Neural progenitor cell (in vitro differentiated cells): ENCODE results near the gene CHST13.

ENCODE experiments used
- EZH2 ChIP-seq: fragments of 200-600 bp; sonication (generic); IDR thresholded peaks from 2 replicates; pipeline ENCODE4 v1.6.1; 2017; ENCODE audit warnings: antibody characterized with exemption, mild to moderate bottlenecking, moderate library complexity
- EZH2phosphoT487 ChIP-seq: fragments of 200-600 bp; sonication (generic); IDR thresholded peaks from 2 replicates; pipeline ENCODE4 v1.6.1; 2017; ENCODE audit warnings: antibody characterized with exemption
- TF ChIP-seq, protein P1 (sequence below): fragments of 200-600 bp; sonication (generic); IDR thresholded peaks from 2 replicates; pipeline ENCODE4 v1.5.1; 2017; ENCODE audit warnings: antibody characterized with exemption, mild to moderate bottlenecking

DNA sequence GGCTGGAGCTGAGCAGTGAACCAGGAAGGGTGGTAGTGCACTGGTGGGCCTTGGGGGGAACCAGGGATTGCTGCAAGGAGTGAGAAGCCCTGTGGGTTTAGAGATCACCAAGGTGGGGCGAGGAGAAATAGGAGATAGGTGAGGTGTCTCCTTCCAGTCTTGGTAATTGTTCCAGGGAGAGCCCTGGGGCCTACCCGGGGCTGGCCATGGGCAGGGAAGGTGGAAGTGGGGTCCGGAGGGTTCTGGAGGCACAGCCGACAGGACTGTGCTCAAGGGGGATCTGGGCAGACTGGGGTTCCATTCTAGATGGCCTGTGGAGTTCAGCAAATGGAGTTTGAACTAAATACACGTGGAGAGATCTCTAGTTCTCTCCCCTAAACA lies 4.5 kb downstream of the CHST13 start:
- TF ChIP-seq, protein P1, sequence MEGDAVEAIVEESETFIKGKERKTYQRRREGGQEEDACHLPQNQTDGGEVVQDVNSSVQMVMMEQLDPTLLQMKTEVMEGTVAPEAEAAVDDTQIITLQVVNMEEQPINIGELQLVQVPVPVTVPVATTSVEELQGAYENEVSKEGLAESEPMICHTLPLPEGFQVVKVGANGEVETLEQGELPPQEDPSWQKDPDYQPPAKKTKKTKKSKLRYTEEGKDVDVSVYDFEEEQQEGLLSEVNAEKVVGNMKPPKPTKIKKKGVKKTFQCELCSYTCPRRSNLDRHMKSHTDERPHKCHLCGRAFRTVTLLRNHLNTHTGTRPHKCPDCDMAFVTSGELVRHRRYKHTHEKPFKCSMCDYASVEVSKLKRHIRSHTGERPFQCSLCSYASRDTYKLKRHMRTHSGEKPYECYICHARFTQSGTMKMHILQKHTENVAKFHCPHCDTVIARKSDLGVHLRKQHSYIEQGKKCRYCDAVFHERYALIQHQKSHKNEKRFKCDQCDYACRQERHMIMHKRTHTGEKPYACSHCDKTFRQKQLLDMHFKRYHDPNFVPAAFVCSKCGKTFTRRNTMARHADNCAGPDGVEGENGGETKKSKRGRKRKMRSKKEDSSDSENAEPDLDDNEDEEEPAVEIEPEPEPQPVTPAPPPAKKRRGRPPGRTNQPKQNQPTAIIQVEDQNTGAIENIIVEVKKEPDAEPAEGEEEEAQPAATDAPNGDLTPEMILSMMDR = no peak
- TF ChIP-seq EZH2 (no peak), EZH2phosphoT487 (no peak)
